ENCODE measurements around the gene ST3GAL3. TPM values are rescaled to one million over a fixed set of nuclear protein-coding genes. Genes with fewer than 3 reads are reported as not detected.

ST3GAL3 gene
- total RNA-seq, 1 experiment from 2014 or later, result 8.3 TPM

- Histone ChIP-seq H3K14ac (ENCODE audit: insufficient read depth, low read length) (no peak overlapping the region), H3K9me3 (ENCODE audit: control insufficient read depth, low read depth, low read length) (no peaks in the 10 kb centered on the region), H2BK20ac (ENCODE audit: low read depth, low read length, poor library complexity, severe bottlenecking) (no peak overlapping the region), H3K79me1 (ENCODE audit: insufficient read depth, low read depth, low read length, poor library complexity, severe bottlenecking) (no peaks in the 10 kb centered on the region), H3K4me1 (ENCODE audit: insufficient read depth, low read length) (peaks cover 28% of the 10 kb centered on the region), H3K27me3 (ENCODE audit: insufficient read depth, low read length) (no peaks in the 10 kb centered on the region), H3K4ac (ENCODE audit: low read depth, low read length) (no peak overlapping the region), H4K20me1 (ENCODE audit: control insufficient read depth, insufficient read depth, insufficient read length) (no peaks in the 10 kb centered on the region), H3K79me2 (ENCODE audit: insufficient read depth, low read length) (no peaks in the 10 kb centered on the region), H3K9ac (ENCODE audit: extremely low read depth, insufficient read length, low read length) (no peak overlapping the region), H2AFZ (ENCODE audit: low read length) (no peak overlapping the region), H3K4me2 (ENCODE audit: insufficient read depth, insufficient read length, low read length) (no peak overlapping the region), H2BK12ac (ENCODE audit: insufficient read length, low read depth, low read length) (no peak overlapping the region), H2AK5ac (ENCODE audit: insufficient read length, low read length) (no peak overlapping the region), H4K91ac (ENCODE audit: insufficient read length, low read depth, low read length) (no peak overlapping the region), H3K23me2 (ENCODE audit: insufficient read length, low read depth, low read length, poor library complexity, severe bottlenecking) (no peaks in the 10 kb centered on the region), H3T11ph (ENCODE audit: low read length) (no peak overlapping the region), H4K8ac (replicated peaks; ENCODE audit: insufficient read length, low read depth, low read length) (no peak overlapping the region), H3K27ac (ENCODE audit: insufficient read length, low read depth, low read length) (no peak overlapping the region), H2BK120ac (ENCODE audit: low read depth, low read length, poor library complexity, severe bottlenecking) (no peak overlapping the region), H3K23ac (ENCODE audit: insufficient read length, low read depth, low read length) (no peak overlapping the region), H3K18ac (ENCODE audit: insufficient read length, low read depth, low read length) (no peak overlapping the region), H4K5ac (ENCODE audit: insufficient read length, low read depth, low read length) (no peak overlapping the region), H2BK5ac (ENCODE audit: insufficient read length, low read length) (no peak overlapping the region), H2BK15ac (ENCODE audit: low read depth, low read length) (no peak overlapping the region), H3K56ac (ENCODE audit: insufficient read length, low read depth, low read length) (no peak overlapping the region)
- H3K4me3 Mint-ChIP-seq, result no peak overlapping the region
- H3K9me3 Mint-ChIP-seq, result no peaks in the 10 kb centered on the region; a peak in 1 of 5 replicates
- WGBS (ENCODE audit: extremely low coverage, insufficient read length, low lambda C conversion rate), result no CpG with 5 or more reads among the region's 2 CpGs
- no peaks in the 10 kb centered on the region for H3K27me3 Mint-ChIP-seq (ENCODE audit: low read depth)
- H3K4me1 Mint-ChIP-seq, result peaks cover 47 to 52% of the 10 kb centered on the region in 2 experiments
- DNase-seq, result no peak
- 0 out of 7 replicates have a peak overlapping the region, but pooled peaks of 1 of the 3 experiments have one; percentile 23 for H3K27ac Mint-ChIP-seq
- peaks cover 0 to 2% (median 0%) of the 10 kb centered on the region in 3 experiments; a peak in 2 of 7 replicates for H3K36me3 Mint-ChIP-seq (ENCODE audit: insufficient read depth in 1 of 3, low read depth in 3 of 3)
- no peak for TF ChIP-seq CTCF (conservative IDR thresholded peaks at IDR 0.05)
Observed at GRCh38 chr1:43831851-43832250, 124.5 kb downstream of the ST3GAL3 start.
